Measurements from ENCODE around the gene HSPA1B. TPM values are rescaled to one million over a fixed set of nuclear protein-coding genes. Genes with fewer than 3 reads are reported as not detected.
"Not testable (repeated sequence)": the region's sequence is repeated elsewhere in the genome, so short reads cannot be mapped to it uniquely, and the experiment has no call there.

HSPA1B gene
- 15.9 TPM for polyA plus RNA-seq (2012; ENCODE audit: insufficient read depth, insufficient read length)

DNA sequence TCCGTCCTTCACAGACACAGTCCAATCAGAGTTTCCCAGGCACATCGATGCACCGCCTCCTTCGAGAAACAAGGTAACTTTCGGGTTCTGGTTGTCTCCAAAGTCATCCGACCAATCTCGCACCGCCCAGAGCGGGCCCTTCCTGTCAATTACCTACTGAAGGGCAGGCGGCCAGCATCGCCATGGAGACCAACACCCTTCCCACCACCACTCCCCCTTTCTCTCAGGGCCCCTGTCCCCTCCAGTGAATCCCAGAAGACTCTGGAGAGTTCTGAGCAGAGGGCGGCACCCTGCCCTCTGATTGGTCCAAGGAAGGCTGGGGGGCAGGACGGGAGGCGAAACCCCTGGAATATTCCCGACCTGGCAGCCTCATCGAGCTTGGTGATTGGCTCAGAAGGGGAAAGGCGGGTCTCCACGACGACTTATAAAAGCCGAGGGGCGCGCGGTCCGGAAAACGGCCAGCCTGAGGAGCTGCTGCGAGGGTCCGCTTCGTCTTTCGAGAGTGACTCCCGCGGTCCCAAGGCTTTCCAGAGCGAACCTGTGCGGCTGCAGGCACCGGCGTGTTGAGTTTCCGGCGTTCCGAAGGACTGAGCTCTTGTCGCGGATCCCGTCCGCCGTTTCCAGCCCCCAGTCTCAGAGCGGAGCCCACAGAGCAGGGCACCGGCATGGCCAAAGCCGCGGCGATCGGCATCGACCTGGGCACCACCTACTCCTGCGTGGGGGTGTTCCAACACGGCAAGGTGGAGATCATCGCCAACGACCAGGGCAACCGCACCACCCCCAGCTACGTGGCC, at the start of gene HSPA1B:
Gene HSPA1B (plus strand): TSS at position 453 of the 794 bp plus-strand sequence. CDS start 213 bp downstream, at position 666.
- peak; percentile 92 for DNase-seq (ENCODE audit: low read depth, low spot score)
- peak within 1 kb of the TSS; percentile 54 for H3K4me3 ChIP-seq (ENCODE audit: low read length)

DNA sequence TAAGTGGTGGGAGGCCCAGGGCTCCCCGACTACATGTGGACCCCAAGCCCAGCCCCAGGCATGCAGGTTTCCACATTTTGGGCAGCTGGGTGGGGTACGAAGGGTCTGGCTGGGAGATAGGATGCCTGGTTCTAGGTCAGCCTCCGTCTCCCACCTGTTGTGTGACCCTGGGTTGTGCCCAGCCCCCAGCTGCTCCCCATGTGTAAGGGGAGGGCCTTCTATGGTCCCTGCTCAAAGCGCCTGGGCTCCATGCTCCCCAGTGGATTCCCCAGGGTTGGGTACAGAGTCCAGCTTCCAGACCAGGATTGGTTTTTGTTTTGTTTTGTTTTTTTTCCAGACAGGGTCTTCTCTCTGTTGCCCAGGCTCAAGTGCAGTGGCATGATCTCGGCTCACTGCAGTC, 49.3 kb upstream of the HSPA1B start:
- no peak overlapping the region for H3K4me3 ChIP-seq (ENCODE audit: low read length)
- DNase-seq (ENCODE audit: low read depth, low spot score), result no peak

DNA sequence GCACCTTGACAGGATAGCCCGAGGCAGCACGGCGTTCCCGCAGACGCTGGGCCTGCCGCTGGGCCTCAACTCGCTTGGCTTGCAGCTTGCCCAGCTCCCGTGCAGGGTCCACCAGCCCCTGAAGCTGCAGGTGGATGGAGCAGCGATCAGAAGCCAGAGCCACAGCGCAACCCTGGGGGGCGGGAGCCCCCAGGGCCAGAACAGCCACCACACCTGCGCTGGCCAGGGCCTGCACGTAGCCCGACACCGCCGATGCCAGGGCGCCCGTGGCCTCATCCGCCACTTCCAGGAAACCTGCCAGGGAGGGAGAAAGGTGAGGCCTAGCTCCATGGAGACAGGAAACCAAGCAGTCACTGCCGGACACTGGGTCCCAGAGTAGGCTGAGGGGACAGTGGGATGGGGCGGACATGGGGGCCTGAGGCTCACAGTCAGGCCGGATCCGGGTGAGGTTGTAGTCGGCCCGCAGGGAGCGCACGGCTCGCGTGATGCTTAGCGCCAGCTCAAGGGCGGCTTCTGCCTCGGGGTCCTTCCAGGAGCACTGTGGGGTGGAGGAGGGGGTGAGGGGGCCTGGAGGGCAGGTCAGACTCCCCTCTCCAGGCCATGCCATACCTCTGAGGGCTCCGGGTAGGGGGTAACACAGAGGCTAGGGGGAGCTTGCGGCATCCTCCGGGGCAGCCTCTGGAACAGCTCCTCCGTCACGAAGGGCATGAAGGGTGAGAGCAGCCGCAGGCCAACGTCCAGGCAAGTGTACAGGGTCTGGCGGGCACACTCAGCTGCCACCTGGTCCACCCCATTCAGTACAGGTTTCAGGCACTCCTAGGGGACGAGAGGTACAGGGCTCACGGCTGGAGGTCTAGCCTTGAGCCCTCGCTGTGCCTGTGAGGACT, 48.3 kb upstream of the HSPA1B start:
- H3K4me3 ChIP-seq (ENCODE audit: low read length), result no peak overlapping the region
- DNase-seq (ENCODE audit: low read depth, low spot score), result no peak

DNA sequence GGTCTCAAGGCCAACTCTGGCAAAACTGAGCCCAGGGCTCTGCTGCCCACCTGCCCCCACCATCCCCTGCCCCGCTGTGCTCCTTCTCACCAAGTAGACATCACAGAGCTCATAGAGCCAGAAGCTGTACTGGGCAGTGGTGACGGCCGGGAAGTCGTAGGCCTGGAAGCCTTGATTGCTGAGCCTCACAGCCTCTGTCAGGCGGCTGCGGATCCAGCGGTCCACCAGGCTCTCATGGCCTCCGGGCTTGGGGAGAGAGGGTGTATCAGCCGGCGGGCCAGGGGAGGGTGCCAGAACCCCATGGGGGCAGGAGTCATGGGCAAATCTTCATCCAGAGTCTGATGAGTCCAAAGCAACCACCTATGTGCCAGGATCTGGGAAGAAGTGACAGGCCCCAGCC, 47.6 kb upstream of the HSPA1B start:
- H3K4me3 ChIP-seq (ENCODE audit: low read length), result no peak overlapping the region
- no peak for DNase-seq (ENCODE audit: low read depth, low spot score)

DNA sequence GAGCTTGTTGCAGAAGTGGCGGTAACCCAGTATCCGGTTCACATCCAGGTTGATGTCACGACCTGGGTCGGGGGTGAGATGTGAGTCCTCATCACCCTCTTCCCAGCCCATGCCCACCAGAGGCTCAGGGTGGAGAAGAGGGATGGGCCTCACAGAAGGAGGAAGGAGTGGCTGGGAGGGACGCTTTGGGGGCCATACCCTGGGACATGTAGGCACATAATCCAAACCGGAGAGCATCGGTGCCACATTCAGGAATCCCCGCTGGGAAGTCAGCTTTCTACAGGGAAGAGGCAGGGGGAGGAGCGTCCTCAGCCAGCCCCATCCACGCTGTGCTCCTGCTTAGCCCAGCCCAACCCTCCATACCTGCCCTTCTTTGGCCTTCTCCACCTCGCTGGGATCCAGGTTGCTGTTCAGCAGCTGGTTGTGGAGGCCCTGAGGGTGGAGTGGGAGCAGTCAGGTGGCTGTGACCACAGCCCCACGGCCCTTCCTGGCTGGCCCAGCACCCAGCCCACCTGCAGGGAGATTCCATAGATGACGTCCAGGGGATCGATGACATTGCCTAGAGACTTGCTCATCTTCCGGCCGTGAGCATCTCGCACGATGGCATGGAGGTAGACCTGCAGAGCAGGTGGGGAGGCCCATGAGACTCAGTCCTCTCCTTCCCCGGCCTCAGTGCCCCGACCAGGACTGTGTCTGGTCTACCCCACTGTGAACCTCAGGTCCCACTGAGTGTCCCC, 46.9 kb upstream of the HSPA1B start:
- no peak for DNase-seq (ENCODE audit: low read depth, low spot score)
- no peak overlapping the region for H3K4me3 ChIP-seq (ENCODE audit: low read length)

DNA sequence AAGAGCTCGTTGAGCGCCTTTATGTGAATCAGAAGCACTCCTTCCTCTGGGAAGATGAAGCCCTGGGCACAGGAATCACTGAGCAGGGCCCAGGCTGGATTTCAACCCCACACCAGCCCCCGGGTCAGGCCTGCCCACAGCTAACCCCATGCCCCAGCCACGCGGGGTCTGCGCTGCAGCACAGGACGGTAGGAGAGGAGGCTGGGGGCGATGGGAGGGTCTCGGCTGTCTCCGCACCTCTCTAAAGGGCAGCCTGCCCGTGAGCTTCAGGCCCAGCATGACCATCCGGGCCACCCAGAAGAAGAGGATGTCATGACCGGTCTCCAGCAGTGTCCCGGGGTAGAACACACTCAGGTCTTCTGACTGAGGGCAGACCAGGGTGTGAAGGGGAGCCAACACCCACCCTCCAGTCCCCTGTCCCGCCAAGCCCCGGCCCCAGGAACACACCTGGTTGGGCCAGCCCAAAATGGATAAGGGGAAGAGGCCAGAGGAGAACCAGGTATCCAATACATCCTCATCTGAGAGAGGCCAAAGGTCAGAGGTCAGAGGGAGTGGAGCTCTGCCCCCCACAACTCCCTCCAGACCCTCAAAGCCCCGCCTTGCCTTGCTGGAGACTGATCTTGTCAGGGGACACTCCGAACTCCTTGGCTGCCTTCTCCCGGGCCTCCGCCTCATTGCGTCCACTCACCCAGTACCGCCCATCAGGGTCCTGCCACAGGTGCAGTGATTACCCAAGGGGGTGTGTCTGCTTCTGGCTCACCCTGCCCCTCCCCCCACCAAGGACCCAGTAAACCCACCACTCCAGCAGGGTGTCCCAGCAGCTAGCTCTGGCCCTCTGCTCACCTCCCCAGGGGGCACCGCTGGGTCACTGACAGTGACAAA, 46.1 kb upstream of the HSPA1B start:
- no peak overlapping the region for H3K4me3 ChIP-seq (ENCODE audit: low read length)
- DNase-seq (ENCODE audit: low read depth, low spot score), result no peak

DNA sequence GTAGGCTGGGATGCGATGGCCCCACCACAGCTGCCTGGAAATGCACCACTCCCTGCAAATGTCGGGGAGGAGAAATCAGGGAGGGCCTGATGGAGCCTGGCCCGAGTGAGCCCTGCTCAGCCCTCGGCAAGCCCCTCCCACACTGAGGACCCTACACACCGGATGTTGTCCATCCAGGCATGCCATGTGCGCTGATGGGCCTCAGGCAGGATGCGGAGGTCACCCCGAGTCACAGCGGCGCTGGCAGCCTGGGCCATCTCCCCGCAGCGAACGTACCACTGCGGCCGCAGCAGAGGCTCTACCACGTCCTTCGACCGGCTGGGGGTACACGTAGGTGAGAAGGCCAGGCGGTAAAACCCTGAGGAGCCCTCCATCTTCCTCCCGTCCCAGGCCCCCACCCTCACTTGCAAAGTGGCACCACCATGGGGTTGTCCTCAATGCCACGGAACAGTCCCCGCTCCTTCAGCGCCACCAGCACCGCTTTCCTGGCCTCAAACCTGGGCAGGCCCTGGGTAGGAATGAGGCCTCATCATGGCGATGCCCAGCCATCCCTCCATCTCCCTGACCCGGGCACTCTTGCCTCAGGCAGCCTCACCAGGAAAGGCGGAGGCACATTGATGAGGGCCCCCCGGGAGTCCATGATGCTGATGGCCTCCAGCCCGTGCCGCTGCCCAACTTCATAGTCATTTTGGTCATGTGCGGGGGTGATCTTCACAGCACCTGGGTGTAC, 45.2 kb upstream of the HSPA1B start:
- H3K4me3 ChIP-seq (ENCODE audit: low read length), result no peak overlapping the region
- DNase-seq (ENCODE audit: low read depth, low spot score), result no peak

DNA sequence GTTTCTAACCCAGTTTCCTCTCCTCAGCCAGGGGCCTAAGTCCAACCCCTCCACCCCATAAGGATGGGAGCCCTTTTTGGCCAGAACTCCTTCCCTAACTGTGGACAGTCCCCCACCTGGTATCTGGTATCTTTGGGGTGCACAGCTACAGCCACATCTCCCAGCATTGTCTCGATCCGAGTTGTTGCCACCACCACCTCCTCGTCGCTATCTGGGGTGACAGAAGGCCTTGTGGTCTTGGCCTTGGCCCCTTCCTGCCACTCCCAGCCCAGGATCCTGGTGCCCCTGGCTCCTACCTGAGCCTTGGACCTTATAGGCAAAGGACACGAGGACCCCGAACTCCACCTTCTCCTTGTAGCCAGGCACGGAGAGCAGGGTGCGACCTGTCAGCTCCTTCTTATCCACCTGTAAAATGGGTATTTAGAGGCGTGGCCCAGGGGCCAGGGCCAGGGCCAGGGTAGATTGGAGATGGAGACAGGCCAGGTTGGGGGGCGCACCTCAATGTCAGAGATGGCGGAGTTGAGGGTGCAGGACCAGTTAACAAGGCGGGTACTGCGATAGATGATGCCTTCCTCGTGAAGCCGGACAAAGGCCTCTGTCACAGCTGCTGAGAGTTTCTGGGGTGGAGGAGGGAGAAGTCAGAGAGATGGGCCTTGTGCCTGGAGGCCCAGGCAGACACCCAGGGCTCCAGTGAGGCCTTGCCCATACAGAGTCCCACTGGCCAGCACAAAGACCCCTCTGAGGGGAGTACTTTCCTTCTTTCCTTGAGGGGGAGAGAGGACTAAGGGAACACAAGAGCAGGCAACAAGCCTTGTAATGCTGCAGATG, 43.2 kb upstream of the HSPA1B start:
- no peak overlapping the region for H3K4me3 ChIP-seq (ENCODE audit: low read length)
- no peak for DNase-seq (ENCODE audit: low read depth, low spot score)

DNA sequence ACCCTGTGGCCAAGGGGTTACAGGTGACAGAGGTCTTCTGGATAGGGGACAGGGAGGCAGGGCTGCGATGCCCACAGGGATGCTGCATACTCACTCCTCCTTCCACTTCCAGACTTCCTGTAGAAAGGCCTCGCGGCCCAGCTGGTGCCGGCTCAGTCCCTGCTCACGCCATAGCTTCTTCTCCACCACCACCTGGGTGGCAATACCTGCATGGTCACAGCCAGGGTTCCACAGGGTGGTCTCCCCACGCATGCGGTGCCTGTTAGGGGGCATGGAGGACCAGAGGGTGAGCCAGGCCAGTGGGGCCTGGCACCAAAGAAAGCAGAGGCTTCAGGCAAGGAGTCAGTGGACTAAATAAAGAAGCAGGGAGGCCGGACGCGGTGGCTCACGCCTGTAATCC, 42.1 kb upstream of the HSPA1B start:
- no peak overlapping the region for H3K4me3 ChIP-seq (ENCODE audit: low read length)
- DNase-seq (ENCODE audit: low read depth, low spot score), result no peak

DNA sequence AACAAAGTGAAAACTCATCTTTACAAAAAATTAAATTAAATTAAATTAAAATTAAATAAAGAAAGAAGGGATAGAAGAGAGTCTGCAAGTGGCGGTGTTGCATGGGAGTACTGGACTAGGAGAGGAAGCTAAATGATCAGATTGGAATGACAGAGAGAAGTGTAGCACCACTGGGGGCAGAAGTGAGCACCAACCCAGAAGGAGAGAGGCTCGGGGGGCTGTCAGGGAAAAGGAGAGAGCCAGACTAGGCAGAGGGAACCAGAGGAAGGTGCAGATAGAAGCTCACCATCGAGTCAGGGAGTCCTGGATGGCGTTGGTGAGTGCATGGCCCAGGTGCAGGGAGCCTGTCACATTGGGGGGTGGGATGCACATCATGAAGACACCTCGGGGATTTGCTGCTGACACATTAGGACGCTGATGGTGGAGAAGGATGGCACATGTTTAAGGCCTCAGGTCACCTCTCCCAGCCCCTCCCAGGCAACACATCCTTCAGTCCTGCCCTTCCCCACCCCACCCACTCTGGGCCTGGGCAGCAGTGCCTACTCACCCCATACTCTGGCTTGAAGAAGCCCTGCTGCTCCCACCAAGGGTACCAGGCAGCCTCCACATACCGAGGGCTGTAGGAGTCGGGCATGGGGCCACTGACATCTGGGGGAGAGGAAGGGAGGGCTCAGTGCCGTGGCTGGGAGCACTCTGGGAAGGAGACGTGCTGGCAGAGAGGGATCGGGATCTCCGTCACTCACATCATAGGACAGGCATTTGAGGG, 36.0 kb upstream of the HSPA1B start:
- no peak overlapping the region for H3K4me3 ChIP-seq (ENCODE audit: low read length)
- DNase-seq (ENCODE audit: low read depth, low spot score), result no peak

DNA sequence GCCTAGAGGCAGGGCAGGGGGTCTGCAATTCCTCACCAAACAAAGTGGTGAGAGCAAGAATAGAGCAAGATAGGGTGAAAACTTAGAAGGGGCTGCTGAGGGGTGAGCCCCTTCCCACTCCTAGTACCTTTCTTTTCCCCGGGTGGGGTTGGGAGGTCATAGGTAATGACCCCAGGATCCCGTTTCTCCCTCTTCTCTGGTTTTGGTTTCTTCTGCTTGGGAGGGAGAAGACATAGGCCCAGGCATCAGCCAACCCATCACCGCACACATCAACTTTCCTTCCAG, 35.5 kb upstream of the HSPA1B start:
- DNase-seq (ENCODE audit: low read depth, low spot score), result no peak
- no peak overlapping the region for H3K4me3 ChIP-seq (ENCODE audit: low read length)

DNA sequence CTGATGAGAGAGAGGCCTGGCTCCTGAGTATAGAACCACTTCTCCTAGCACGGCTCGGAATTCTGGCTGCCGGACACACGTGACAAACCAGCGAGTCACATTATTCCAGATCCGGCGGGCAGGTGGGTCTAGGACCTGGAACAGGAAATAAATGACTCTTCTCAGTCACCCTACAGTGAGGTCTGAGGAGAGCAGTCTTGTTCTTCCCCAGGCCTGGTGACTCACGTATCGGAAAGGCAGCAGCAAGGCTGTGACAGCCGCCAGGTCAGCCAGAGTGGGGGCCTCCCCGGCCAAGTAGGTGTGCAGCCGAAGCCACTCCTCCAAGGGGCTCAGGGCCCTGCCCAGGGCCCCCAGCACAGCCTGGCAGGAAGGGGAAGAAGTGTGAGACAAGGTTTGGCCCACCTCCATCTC, 34.8 kb upstream of the HSPA1B start:
- no peak overlapping the region for H3K4me3 ChIP-seq (ENCODE audit: low read length)
- DNase-seq (ENCODE audit: low read depth, low spot score), result no peak

DNA sequence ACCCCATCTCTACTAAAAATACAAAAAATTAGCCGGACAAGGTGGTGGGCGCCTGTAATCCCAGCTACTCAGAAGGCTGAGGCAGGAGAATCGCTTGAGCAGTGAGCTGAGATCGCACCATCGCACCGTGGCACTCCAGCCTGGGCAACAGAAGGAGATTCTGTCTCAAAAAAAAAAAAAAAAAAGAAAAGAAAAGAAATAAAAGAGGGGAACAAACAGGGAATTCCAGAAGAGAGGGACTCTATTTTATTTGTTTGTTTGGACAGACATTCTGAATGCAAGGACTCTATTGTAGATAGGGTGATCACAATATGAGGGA, 33.7 kb upstream of the HSPA1B start:
- peak overlapping the region; percentile 99 for H3K4me3 ChIP-seq (ENCODE audit: low read length)
- not testable (repeated sequence) for DNase-seq (ENCODE audit: low read depth, low spot score)

DNA sequence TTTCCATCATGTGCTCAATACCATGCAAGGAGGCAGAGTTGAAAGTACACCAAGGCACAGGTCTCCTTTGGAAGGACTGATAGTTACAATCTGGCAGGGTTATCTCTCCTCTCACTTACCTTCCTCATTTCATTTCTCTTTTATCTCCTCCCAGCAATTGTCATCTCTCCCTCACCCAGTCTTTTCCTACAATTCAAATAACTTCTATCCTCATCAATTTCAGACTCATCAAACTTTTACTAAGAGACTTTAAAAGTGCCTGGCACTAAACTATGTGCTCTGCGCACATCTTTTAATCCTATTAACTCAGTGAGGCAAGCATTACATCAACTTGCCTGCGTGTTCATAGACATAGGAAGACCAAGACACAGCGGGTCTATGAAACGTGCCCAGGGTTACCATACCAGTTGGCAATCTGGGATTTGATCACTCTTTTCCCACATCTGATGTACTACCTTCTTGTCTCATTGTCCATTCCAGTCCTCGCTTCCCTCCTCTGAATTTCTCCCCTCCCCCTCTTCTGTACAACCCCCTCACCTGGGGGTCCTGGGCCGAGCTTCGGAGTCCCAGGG, 33.2 kb upstream of the HSPA1B start:
- H3K4me3 ChIP-seq (ENCODE audit: low read length), result peak overlapping the region; percentile 99
- DNase-seq (ENCODE audit: low read depth, low spot score), result no peak

DNA sequence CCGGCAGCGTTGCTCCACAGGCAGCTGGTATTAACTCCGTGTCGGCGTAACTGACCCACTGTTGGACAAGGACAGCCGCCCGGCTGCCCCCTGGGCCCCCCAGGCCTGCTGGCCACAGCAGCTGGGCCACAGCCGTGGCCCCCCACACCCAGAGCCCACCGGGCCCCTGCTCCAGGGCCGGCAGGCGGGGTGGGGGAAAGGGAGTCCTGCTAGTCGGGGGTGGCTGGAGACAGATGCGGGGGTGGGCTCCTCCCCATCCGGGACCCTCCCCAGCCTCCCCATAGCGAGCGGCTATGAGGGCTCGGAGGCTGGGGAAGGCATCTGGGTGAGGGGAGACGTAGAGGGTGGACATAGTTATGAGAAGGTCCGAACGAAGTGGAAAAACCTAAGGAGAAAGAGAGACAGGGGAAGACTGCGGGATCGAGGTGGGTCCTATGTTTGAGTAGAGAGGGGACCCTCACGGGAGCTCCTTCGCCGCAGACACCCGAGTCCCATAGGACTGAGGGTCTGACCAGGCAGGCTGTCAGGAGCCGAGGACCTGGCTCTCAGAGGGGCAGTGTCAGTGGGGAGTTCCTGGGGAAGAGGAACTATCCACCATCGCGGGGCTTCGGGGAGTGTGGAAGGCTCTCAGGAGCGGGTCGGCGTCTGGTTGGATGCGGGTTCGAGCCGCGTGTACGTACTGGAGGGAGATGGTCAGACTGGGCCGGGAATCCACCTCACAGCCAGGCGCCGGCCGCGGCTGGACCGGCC, 32.5 kb upstream of the HSPA1B start:
- H3K4me3 ChIP-seq (ENCODE audit: low read length), result peak overlapping the region; percentile 99
- DNase-seq (ENCODE audit: low read depth, low spot score), result no peak

All from Jurkat, Clone E6-1 (cell line).